ENCODE measurements around the gene VPS13D.
A peak's percentile ranks its signal among the peaks of the same experiment; 100 is the strongest.

Gene VPS13D

GRCh38 chr1:12475101-12475500, 245.3 kb downstream of the VPS13D start:
- DNase-seq: no peak

GRCh38 chr1:12475530-12475934, 245.7 kb downstream of the VPS13D start:
- no peak for DNase-seq

- DNase-seq: no peak
Measured at GRCh38 chr1:12475947-12476346, 246.1 kb downstream of the VPS13D start.

DNA sequence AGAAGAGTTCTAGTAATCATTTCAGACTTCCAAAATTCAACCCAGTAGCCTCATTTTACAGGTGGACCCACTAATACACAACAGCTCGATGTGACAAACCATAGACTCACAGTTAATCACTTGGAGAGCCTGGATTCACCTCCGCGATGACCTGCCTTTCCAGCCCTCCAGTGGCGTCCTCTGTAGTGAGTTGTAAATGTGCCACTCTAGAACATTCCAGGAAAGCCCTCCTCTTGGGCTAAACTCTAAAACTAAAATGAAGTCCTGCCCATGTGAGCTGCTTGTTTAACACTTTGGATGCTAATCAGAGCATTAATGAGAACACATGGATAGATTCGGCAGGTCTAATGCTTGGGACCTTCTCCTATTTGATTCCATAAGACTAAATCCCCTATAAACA, 247.5 kb downstream of the VPS13D start:
- DNase-seq: no peak

GRCh38 chr1:12477936-12478611, 248.2 kb downstream of the VPS13D start:
- DNase-seq: peak; percentile 98

DNA sequence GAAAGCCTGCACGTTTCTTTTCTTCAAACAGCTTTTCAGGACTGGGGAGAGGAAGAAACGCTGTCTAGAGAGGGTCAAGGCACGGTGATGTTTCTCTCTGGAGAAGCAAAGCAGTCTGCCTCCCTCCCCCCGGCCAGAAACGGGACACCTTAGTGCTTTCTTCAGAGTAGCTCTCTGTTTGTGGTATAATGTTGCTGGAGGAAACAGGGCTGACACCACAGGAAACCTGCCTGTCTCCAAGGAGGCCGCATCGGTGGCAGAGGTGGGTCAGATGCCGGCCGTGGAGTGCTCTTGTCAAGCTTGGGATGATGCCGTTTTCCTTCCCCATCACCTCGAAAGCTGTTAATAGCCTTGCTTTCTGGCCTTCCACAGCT, 248.8 kb downstream of the VPS13D start:
- DNase-seq: no peak

GRCh38 chr1:12479311-12479710, 249.5 kb downstream of the VPS13D start:
- DNase-seq: no peak

- no peak for DNase-seq
Measured at GRCh38 chr1:12480041-12480440, 250.2 kb downstream of the VPS13D start.

- peak; percentile 97 for DNase-seq
Measured at GRCh38 chr1:12480748-12481362, 251.0 kb downstream of the VPS13D start.

DNA sequence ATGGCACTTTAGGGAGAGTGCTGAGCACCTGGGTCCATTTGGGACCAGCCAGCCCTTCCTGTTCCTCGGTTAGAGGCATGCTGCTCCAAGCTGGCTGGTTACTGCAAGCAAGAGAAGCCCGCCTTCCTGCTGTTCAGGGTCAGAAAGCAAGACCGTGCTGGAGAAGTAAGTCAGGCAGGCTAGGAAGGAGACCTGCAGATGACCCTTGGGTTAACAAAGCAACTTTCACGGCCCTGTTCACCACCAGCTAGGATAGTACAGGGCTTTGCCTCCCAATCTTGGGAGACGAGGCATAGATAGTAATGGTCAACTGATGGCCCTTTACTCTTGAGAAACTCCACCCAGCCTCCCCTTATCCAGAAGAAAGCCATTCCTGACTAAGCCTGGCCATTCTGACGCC, 252.1 kb downstream of the VPS13D start:
- no peak for DNase-seq

DNA sequence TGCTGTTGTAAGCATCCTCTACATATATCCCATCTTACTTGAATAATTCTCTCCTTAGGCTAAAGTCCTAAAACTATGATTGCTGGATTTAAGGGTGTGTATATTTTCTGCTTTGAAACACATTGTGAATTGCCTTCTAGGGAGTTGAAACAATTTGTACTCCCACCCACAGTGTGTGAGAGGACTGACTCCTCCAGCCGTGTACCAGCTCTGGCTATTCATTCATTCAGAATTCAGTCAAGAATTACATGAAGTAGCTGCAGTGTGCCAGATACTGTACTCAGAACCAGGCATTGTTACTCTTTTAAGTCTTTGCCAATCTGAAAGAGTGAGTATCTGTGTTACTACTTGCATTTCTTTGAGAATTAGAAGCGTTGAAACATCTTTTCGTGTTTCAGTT, 253.2 kb downstream of the VPS13D start:
- no peak for DNase-seq

DNA sequence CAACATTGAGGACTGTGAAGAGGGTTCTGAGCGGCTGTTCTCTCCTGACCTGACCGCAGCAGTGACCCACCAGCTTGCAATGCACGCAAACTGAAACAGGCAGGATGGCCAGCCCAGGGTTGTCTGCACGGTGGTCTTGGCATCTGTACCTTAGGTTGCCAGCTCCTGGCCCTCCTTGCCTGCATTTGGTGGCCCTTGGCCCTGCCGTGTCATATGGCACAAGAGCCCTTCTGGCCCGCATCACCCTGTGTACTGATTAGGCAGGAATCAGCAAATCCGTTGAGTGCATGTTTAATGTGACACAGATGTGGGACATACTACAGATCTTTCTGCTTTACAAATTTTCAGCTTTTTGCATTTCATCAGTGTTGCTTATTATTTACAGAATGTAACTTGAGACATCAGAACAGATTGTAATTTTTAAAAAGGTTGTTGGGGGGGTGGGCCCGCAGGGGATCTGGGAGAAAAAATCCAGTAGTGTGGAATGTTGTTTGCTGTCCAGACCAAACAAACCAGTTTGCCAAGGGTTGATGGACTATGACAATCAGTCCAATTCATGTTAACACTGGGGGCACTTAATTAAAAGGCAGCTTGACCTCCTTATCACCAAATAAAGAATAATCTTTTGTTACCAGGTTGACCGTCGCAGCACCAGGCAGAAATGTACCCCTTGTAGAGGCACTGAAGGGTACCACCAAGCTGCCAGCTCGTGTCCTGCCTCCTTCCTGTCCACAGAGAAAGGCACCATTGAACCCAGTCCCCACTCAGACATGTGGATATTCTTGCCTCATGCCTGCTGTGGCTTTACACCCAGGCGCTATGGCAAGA, 255.6 kb downstream of the VPS13D start:
- DNase-seq: no peak

GRCh38 chr1:12486059-12486341, 256.2 kb downstream of the VPS13D start:
- DNase-seq: no peak

DNA sequence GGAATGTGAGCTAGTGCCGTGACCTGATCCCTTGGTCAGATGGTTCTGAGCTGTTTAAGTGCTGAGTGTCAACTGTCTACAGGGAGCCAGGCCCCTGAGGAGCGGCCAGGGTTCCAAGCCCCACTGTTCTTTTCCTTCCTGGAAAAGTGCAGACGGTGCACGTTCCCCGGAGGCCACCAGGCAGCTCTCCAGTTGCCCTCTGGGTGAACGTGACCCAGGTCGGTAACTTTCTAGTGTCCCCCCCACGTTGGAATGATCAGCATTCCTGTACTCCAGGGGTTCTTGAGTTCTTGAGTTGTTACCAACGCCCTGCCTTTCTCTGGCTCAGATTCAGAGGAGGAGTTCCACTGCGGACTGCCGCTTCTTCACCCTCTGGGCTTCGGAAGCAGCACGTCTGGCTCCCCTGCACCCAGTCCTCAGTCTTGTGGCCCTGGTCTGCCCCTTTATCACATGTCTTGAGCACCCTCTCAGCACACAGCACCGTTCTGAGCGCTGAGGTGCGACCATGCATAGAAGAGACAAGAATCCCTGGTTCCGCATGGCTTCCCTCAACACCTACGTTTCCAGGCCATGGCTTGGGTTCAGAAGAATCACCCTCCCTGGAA, 256.7 kb downstream of the VPS13D start:
- DNase-seq: peak; percentile 94

GRCh38 chr1:12487520-12487919, 257.7 kb downstream of the VPS13D start:
- no peak for DNase-seq

GRCh38 chr1:12488666-12489354, 259.0 kb downstream of the VPS13D start:
- no peak for DNase-seq

DNA sequence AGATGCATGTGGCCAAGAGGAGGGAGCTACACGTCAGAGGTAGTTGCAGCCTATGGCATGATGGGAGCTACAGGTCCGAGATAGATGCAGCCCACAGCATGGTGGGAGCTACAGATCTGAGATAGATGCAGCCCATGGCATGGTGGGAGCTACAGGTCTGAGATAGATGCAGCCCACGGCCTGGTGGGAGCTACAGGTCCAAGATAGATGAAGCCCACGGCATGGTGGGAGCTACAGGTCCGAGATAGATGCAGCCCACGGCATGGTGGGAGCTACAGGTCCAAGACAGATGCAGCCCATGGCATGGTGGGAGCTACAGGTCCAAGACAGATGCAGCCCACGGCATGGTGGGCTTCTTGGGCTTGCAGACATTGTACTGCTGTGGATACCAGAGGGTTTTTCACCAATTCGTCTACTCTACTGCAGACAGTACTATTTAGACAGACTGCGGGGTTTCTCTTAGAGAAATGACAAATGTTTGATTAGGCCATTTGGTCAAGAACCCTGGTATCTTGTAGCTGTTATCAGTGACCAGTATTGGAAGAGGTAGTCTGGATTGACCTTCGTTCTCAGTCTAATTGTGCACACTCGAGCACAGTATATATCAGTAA, 260.8 kb downstream of the VPS13D start:
- DNase-seq: no peak

DNA sequence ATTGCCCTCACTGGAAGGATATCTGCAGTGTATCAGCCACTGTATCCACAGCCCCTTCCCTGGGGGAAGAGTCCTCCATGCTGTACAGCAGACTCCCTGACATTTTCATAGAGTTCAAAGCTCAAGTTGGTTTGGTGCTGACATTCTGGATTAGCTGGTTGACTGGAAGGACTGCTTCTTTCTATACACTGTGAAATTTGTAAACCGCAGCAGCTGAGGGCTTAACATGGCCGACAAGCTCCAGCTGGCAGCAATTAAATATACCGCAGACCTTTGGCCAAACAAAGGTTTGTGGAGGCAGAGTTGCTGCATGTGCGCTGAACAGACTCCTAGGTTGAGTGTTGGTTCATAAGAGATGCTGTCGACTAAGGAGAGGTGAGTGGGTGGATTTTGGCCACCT, 261.8 kb downstream of the VPS13D start:
- DNase-seq: no peak

DNA sequence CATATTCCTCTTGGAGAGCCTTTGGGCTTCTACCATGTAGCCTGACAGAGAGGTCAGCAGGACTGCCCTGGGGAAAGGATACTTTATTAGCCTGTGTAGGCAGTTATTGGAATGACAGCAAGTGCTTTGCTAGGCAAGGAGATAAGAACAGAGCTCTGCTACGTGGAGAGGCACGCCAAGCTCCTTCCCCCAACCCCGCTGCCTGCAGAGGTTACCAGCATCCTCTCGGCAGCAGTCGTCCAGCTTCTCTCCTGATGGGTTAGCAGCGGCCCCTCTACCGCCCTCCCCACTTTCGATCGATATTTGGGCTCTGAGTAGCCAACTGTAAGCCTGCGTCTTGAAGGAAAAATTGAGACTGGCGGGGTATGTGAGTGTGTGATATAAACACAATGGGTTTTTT, 265.9 kb downstream of the VPS13D start:
- DNase-seq: no peak

- DNase-seq: no peak
Measured at GRCh38 chr1:12496154-12496961, 266.5 kb downstream of the VPS13D start.

- no peak for DNase-seq
Measured at GRCh38 chr1:12499539-12500240, 269.9 kb downstream of the VPS13D start.
